Effector memory CD4-positive, alpha-beta T cell (primary cell): Measurements from ENCODE around the gene CBS.
"Not testable (repeated sequence)": the region's sequence is repeated elsewhere in the genome, so short reads cannot be mapped to it uniquely, and the experiment has no call there.

Source experiments
- DNase-seq, 3 donors: peaks; one replicate each; pipeline ENCODE4 v3.0.0-alpha.2; 2020
- H3K27ac ChIP-seq: 2 replicates; pipeline ENCODE4 v1.7.0; 2013; ENCODE audit warnings: mild to moderate bottlenecking, low read length, moderate library complexity; ENCODE audit not compliant: insufficient read depth, poor library complexity, severe bottlenecking
- H3K27me3 ChIP-seq: replicated peaks from 2 replicates; pipeline ENCODE4 v1.7.0; 2013; ENCODE audit warnings: mild to moderate bottlenecking, low read length; ENCODE audit not compliant: insufficient read depth, control insufficient read depth, poor library complexity, severe bottlenecking
- H3K36me3 ChIP-seq: 2 replicates; pipeline ENCODE4 v1.7.0; 2013; ENCODE audit warnings: mild to moderate bottlenecking, low read length, moderate library complexity; ENCODE audit not compliant: control insufficient read depth, insufficient read depth
- H3K4me1 ChIP-seq: 2 replicates; pipeline ENCODE4 v1.7.0; 2013; ENCODE audit warnings: low read length, mild to moderate bottlenecking; ENCODE audit not compliant: control insufficient read depth, insufficient read depth, poor library complexity, severe bottlenecking
- H3K4me3 ChIP-seq: 2 replicates; pipeline ENCODE4 v1.7.0; 2013; ENCODE audit warnings: low read length, low read depth, mild to moderate bottlenecking; ENCODE audit not compliant: insufficient read depth, poor library complexity, severe bottlenecking
- H3K9me3 ChIP-seq: 2 replicates; pipeline ENCODE4 v1.7.0; 2013; ENCODE audit warnings: mild to moderate bottlenecking, low read length, moderate library complexity; ENCODE audit not compliant: control insufficient read depth

Gene CBS

DNA sequence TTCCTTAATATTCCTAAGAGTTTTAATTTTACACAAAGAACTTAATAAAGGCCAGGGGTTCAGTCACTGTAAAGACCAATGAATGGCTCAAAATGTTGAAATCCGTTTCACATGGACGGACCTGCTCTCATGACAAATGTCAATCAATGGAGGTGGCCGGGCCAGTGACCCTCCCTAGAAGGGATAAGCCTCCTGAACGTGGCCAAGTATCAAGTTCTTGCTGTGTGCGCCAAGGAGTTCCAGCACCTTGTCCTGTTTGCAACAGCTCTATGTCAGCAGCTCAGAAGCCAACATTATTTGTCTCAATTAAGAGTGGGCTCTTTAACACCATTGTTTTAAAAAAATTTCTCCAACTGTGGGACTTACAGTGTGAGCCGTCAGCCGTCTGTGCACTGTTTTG, 25.4 kb upstream of the CBS start:
- not testable (repeated sequence) for H3K4me1 ChIP-seq, H3K9me3 ChIP-seq, DNase-seq, H3K27me3 ChIP-seq, H3K4me3 ChIP-seq, H3K27ac ChIP-seq, H3K36me3 ChIP-seq

DNA sequence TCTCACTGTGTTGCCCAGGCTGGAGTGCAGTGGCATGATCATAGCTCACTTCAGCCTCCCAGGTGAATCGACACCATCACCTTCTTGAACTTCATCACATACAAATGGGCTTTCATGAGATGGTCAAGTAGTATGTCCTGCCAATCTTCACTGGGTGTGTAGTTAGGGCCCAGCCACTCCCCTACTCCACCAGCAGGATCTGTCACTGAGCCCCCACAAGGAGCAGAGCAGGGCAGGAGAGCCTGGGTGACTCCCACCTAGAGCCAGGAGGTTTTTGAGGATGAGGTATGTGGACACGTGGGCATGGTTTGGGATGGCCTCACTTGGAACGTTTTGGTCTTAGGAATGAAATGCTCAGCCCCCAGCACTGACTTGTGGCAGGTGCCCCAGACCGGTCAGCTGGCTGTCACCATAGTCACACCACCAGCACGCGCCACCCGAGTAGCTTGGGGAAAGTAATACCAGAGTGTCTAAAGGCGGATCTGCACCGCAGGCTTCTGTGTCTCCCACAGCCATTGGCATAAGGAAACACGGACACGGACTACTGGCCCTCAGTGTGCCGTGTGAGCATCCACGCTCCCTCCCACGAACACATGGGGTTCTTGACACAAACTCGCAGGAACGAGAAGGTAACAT, 16.5 kb upstream of the CBS start:
- H3K4me3 ChIP-seq, H3K27me3 ChIP-seq, H3K27ac ChIP-seq, DNase-seq, H3K9me3 ChIP-seq, H3K4me1 ChIP-seq, H3K36me3 ChIP-seq: not testable (repeated sequence)

DNA sequence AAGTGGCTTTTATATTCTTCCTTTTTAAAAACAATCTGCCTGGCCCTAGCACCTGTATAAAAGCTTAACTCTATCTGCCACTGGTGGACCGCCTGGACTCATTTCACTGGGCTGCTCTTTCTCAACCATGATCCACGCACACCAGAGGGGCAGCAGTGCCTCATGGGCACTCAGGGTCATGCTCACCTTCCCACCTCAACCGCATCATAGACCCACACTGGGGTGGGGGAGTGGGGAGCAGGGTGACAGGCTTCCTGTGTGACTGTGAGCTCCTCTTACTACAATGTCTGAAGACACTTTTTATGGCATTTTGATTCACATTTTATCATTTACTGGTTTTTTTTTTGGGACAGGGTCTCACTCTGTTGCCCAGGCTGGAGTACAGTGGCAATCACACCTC, 15.3 kb upstream of the CBS start:
- not testable (repeated sequence) for H3K27me3 ChIP-seq, H3K4me1 ChIP-seq, H3K27ac ChIP-seq, DNase-seq, H3K4me3 ChIP-seq, H3K9me3 ChIP-seq, H3K36me3 ChIP-seq

DNA sequence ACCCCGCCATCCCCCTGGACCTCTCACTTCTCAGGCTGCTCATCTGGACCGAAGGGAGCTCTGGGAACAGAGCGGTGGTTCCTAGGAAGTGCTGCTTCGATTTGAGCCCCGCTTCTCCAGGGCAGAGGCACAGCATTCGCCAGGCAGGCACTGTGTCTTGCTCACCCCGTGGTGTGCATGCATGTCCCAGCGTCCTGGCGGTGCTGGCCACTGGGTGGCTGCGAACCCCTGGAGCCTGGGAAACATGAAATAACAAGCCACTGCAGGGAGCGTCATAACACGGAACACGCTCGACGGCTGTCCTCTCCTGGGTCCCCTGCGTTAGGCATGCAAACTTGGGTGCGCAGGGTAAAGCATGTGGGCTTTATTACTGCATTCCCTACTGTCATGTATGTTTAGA, 13.8 kb upstream of the CBS start:
- H3K27me3 ChIP-seq, H3K4me1 ChIP-seq, H3K27ac ChIP-seq, H3K9me3 ChIP-seq, DNase-seq, H3K36me3 ChIP-seq, H3K4me3 ChIP-seq: not testable (repeated sequence)

DNA sequence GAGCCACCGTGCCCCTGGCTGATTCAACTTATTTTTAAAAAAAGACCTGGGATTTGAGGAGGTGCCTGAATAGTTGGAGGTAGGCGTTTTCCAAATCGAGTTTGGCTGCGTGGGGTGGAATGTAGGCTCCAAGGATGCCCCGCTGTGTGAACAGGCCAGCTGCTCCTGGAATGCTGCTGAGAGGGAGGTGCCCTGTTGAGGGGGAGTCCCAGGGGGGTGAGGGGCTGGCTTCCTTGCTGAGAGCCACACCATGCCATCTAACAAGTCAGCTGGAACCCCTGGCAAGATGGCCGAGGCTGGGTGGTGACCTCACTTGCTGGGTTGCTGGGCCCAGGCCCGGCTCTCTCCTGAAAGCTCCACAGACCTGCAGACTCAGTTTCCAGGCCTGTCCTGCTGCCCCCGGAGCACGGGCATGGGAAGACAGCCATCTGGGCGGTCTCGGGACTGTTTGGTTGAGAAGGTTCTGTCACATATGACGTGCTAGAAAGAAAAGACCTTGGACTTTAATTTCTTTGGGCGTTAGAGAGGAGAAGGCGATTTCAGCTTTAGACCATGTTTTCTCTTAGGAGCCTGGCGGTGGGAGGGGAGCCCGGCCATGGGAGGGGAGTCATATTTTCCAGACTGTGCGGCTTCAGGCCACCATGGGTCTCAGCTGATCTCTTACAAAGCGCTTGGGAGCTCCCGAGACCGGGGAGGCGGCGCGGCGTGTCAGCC, 7.1 kb upstream of the CBS start:
- H3K27ac ChIP-seq, DNase-seq, H3K4me1 ChIP-seq, H3K9me3 ChIP-seq, H3K4me3 ChIP-seq, H3K27me3 ChIP-seq, H3K36me3 ChIP-seq: not testable (repeated sequence)

DNA sequence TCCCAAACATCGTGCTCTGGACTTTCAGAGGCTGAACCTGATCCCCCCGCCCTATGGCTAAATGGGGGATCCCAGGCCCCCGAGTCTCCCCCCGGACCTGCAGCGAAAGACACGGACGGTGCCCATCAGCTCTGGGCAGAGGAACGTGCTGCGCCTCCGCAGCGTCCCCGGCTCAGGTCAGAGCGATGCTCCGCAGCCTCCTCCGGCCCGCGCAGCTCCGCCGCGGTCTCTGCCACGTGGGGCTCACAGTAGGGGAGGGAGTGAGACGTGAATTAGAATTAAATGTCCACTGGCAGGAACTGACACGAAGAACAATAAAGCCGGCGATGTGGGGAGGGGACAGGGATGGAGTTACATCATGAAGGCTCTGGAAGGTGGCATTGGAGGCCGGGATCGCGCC, 1.0 kb upstream of the CBS start:
- not testable (repeated sequence) for H3K27ac ChIP-seq, H3K4me3 ChIP-seq, H3K27me3 ChIP-seq, DNase-seq, H3K4me1 ChIP-seq, H3K36me3 ChIP-seq, H3K9me3 ChIP-seq

DNA sequence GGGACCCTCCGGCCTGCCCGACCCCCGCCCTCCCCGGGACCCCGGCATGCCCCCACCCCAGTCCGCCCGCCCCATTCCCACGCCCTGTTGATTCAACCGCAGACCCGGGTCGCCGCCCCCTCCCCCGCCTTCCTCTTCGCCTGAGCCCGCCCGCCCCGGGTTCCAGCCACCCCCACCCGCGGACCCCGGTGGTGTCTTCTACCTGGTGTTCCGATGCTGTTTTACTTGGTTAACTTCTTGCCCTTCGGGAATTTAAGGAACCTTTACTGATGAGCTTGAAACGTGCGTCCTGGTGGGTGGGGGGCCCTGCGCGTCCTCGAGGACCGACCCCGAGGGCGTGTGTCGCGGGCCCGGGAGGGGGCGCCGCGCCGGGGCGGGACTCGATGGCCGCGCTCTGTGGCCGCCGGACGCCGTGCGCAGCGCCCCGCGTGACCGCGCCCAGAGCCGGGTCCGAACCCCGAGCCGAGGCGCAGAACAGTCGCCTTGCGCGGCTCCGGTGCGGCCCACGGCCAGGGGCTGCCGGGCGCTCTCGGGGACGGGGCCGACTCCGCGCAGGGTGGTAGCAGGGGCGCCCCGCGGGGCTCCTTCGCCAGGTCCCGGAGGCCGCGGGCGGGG, 495 bp upstream of the CBS start:
- not testable (repeated sequence) for DNase-seq, H3K9me3 ChIP-seq, H3K36me3 ChIP-seq, H3K27me3 ChIP-seq, H3K4me1 ChIP-seq, H3K4me3 ChIP-seq, H3K27ac ChIP-seq

DNA sequence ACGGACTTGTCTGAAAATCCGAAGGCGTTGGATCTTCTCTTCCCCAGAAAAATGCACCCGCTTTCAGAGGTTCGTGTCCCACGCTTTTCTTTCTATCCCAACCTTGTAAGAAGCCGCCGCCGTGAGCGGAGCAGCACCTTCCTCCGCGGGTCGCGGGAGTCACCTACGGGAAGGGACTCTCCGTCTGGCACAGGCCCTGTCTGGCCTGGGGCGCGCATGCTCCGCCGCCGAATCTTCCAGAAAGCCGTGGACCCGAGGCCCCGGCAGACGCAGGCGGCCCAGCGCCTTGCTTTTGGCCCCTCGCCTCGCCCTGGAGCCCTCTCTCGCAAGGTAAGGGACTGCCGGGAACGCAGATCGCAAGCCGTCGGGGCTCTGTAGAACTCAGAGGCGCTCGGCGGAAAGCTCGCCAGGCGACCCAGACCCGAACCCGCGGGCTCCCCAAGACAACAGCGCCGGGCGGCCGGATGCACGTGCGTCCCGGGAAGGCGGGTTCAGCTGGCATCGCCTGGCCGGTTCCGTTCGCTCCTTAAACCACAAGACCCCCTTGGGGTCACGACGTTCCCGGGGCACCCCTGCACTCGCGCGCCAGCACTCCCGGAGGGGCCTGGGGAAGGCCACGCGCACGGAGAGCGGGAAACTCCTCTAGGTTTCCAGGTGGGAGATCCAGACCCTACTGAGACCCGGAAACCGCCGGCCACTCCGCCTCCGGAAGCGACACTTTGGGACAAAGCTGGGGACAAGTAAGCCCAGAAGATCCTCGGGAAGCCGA, 1.1 kb downstream of the CBS start:
- not testable (repeated sequence) for H3K36me3 ChIP-seq, DNase-seq, H3K9me3 ChIP-seq, H3K27me3 ChIP-seq, H3K27ac ChIP-seq, H3K4me3 ChIP-seq, H3K4me1 ChIP-seq

DNA sequence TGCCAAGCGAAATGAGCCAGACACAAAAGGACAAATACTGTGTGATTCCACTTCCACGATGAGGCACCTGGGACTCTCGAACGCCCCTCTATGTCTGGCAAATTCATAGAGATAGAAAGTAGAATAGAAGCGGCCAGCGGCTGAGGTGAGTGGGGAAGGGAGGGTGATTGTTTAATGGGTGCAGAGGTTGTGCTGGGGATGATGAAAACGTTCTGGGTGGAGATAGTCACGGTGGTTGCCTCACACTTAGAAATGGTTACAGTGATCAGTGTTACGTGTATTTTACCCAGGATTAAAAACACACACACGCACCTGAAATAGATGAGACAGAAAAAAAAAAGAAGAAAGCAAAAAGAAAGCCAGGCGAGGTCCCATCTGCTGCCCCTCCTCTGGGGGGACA, 2.9 kb downstream of the CBS start:
- not testable (repeated sequence) for H3K4me3 ChIP-seq, H3K36me3 ChIP-seq, H3K27ac ChIP-seq, H3K27me3 ChIP-seq, H3K4me1 ChIP-seq, DNase-seq, H3K9me3 ChIP-seq

DNA sequence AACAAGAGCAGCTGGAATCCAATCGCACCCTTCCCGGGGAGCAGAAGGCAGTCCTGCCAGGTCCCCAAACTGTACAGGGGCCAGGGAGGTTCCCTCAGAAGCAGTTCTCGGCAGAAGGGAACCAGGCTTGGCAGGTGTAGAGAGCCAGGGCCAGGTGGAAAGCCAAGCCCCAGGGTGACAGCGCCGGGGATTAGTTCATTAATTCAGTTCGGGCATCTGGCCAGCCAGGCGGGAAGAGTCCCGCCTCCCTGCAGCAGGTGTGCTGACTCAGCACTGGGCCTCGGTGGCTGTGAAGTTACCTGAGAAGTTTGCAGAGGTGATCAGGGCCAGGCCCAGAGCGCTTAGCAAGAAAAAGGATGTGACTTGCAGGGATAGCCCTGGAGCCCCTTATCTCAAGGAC, 6.0 kb downstream of the CBS start:
- H3K27me3 ChIP-seq, DNase-seq, H3K36me3 ChIP-seq, H3K4me3 ChIP-seq, H3K4me1 ChIP-seq, H3K27ac ChIP-seq, H3K9me3 ChIP-seq: not testable (repeated sequence)
